Measurements from ENCODE around the gene PHYHIPL.

Gene PHYHIPL

GRCh38 chr10:59257224-59257623, 80.8 kb downstream of the PHYHIPL start:
- DNase-seq (ENCODE audit: low read depth), result no peak

- no peak for DNase-seq (ENCODE audit: low read depth)
These were observed 82.4 kb downstream of the PHYHIPL start for GRCh38 chr10:59258890-59259289.

- DNase-seq (ENCODE audit: low read depth), result no peak
These were observed 88.7 kb downstream of the PHYHIPL start for GRCh38 chr10:59265141-59265540.

GRCh38 chr10:59266321-59266720, 89.9 kb downstream of the PHYHIPL start:
- DNase-seq (ENCODE audit: low read depth), result no peak

- no peak for DNase-seq (ENCODE audit: low read depth)
These were observed 92.0 kb downstream of the PHYHIPL start for GRCh38 chr10:59268460-59268859.

- no peak for DNase-seq (ENCODE audit: low read depth)
These were observed 93.2 kb downstream of the PHYHIPL start for GRCh38 chr10:59269651-59270050.

GRCh38 chr10:59270492-59270891, 94.0 kb downstream of the PHYHIPL start:
- no peak for DNase-seq (ENCODE audit: low read depth)

- no peak for DNase-seq (ENCODE audit: low read depth)
These were observed 94.7 kb downstream of the PHYHIPL start for GRCh38 chr10:59271160-59271559.

- no peak for DNase-seq (ENCODE audit: low read depth)
These were observed 95.6 kb downstream of the PHYHIPL start for GRCh38 chr10:59272061-59272460.

- DNase-seq (ENCODE audit: low read depth), result no peak
These were observed 97.0 kb downstream of the PHYHIPL start for GRCh38 chr10:59273445-59273844.

- no peak for DNase-seq (ENCODE audit: low read depth)
These were observed 99.7 kb downstream of the PHYHIPL start for GRCh38 chr10:59276133-59276532.

GRCh38 chr10:59276919-59277318, 100.5 kb downstream of the PHYHIPL start:
- DNase-seq (ENCODE audit: low read depth), result no peak

GRCh38 chr10:59279476-59279875, 103.0 kb downstream of the PHYHIPL start:
- DNase-seq (ENCODE audit: low read depth), result no peak

- no peak for DNase-seq (ENCODE audit: low read depth)
These were observed 103.6 kb downstream of the PHYHIPL start for GRCh38 chr10:59279991-59280505.

GRCh38 chr10:59281861-59282260, 105.4 kb downstream of the PHYHIPL start:
- no peak for DNase-seq (ENCODE audit: low read depth)

GRCh38 chr10:59283456-59284091, 107.1 kb downstream of the PHYHIPL start:
- no peak for DNase-seq (ENCODE audit: low read depth)

GRCh38 chr10:59284118-59284975, 107.9 kb downstream of the PHYHIPL start:
- no peak for DNase-seq (ENCODE audit: low read depth)

GRCh38 chr10:59285073-59285472, 108.6 kb downstream of the PHYHIPL start:
- no peak for DNase-seq (ENCODE audit: low read depth)

- no peak for DNase-seq (ENCODE audit: low read depth)
These were observed 109.4 kb downstream of the PHYHIPL start for GRCh38 chr10:59285848-59286247.

GRCh38 chr10:59287587-59288255, 111.3 kb downstream of the PHYHIPL start:
- no peak for DNase-seq (ENCODE audit: low read depth)

- no peak for DNase-seq (ENCODE audit: low read depth)
These were observed 113.4 kb downstream of the PHYHIPL start for GRCh38 chr10:59289853-59290252.

- DNase-seq (ENCODE audit: low read depth), result no peak
These were observed 114.0 kb downstream of the PHYHIPL start for GRCh38 chr10:59290448-59290847.
